Kidney capillary endothelial cell (primary cell): Measurements from ENCODE around the gene PCED1B.
A peak's percentile ranks its signal among the peaks of the same experiment; 100 is the strongest.

ENCODE experiments used
- DNase-seq: peaks from one replicate; pipeline ENCODE4 v3.0.0-alpha.2; 2018; ENCODE audit warnings: low spot score

PCED1B gene

DNA sequence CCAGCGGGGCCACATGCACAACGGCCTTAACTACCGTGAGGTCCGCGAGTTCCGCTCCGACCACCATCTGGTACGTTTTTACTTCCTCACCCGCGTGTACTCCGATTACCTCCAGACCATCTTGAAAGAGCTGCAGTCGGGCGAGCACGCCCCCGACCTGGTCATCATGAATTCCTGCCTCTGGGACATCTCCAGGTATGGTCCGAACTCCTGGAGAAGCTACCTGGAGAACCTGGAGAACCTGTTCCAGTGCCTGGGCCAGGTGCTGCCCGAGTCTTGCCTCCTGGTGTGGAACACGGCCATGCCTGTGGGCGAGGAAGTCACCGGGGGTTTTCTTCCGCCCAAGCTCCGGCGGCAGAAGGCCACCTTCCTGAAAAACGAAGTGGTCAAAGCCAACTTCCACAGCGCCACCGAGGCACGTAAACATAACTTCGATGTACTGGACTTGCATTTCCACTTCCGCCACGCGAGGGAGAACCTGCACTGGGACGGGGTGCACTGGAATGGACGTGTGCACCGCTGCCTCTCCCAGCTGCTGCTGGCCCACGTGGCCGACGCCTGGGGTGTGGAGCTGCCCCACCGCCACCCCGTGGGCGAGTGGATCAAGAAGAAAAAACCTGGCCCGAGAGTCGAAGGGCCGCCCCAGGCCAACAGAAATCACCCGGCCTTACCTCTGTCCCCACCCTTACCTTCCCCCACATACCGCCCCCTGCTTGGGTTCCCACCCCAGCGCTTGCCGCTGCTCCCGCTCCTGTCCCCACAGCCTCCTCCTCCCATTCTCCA lies 156.0 kb downstream of the PCED1B start:
- no peak for DNase-seq

GRCh38 chr12:47236109-47236714 lies 156.8 kb downstream of the PCED1B start:
- peak; percentile 39 for DNase-seq

- no peak for DNase-seq
Observed at GRCh38 chr12:47237751-47238211, 158.4 kb downstream of the PCED1B start.

- no peak for DNase-seq
Observed at GRCh38 chr12:47238669-47239114, 159.3 kb downstream of the PCED1B start.

- DNase-seq: no peak
Observed at GRCh38 chr12:47242426-47242825, 163.0 kb downstream of the PCED1B start.

GRCh38 chr12:47244835-47245234 lies 165.4 kb downstream of the PCED1B start:
- DNase-seq: no peak

DNA sequence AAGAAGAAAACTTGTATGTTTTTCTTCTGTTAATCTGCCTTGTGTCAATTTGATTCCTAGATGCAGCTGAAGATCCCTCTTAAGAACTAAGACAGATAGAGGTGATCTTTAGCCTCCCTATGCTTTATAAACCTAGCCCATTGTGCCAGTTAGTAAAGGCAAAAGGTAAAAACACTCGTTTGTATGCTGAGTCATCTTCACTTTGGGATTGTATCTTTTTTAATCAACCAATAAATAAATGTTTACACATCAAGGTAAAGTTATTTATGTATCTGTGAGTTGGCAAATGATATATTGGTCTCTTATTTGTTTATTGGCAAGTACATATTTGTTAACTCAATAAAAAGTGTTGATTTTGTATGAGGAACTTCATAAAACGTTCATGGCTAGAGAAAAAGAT lies 166.2 kb downstream of the PCED1B start:
- DNase-seq: no peak

DNA sequence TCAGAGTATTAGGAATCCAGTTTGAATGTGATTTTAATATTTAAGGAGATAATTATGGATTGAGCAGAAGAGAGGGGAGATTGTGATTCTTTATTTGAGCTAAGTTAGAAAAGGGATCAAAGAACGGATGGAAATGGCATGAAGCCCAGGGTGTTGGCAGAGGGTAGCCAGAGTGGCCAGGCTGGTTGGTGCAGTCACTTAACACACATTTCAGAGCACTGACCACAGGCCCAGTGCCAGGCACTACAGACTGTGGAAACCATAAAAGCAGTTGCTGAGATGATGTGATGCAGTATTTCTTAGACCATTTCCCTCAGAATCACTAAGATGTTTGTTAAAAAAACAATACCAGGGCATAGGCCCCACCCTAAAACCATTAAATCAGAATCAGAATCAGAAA lies 168.0 kb downstream of the PCED1B start:
- no peak for DNase-seq

- DNase-seq: no peak
Observed at GRCh38 chr12:47249082-47249481, 169.7 kb downstream of the PCED1B start.

GRCh38 chr12:47249719-47250357 lies 170.4 kb downstream of the PCED1B start:
- DNase-seq: no peak

- no peak for DNase-seq
Observed at GRCh38 chr12:47251919-47252318, 172.5 kb downstream of the PCED1B start.

DNA sequence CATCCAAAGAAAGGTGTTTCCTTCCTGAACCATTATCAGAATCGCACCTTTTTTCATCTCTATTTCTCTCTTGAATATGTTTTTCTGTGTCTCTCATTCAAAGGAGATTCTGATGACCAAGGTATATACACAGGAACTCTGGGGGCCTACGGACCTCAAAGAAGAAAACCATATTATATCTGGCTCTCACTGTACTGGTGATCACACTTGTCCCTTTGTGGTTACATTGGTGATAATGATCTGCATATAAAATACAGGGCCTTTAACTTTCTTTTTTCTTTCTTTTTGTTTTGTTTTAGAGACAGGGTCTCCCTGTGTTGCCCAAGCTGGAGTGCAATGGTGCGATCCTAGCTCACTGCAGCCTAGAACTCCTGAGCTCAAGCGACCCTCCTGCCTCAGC lies 185.5 kb downstream of the PCED1B start:
- no peak for DNase-seq

GRCh38 chr12:47265391-47265790 lies 186.0 kb downstream of the PCED1B start:
- no peak for DNase-seq

GRCh38 chr12:47267571-47267970 lies 188.2 kb downstream of the PCED1B start:
- DNase-seq: no peak

GRCh38 chr12:47268501-47269454 lies 189.4 kb downstream of the PCED1B start:
- no peak for DNase-seq

DNA sequence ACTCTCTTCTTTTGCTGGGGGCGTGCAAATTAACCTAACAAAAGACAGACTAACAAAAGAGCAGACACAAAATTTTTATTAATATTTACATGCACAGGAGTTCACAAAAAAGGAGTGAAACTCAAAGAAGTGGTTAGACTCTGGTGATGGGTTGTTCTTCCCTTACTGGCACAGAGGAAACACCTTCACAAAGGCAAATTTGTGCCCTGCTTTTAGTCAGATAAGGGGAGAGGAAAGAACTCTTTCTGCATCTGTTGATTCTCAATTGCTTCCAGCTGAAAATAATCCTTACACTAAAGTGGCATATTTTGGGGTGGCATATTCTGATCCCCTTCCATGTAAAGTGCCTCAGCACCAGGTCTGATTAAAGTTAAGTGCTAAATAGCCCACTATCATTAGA lies 190.5 kb downstream of the PCED1B start:
- no peak for DNase-seq

DNA sequence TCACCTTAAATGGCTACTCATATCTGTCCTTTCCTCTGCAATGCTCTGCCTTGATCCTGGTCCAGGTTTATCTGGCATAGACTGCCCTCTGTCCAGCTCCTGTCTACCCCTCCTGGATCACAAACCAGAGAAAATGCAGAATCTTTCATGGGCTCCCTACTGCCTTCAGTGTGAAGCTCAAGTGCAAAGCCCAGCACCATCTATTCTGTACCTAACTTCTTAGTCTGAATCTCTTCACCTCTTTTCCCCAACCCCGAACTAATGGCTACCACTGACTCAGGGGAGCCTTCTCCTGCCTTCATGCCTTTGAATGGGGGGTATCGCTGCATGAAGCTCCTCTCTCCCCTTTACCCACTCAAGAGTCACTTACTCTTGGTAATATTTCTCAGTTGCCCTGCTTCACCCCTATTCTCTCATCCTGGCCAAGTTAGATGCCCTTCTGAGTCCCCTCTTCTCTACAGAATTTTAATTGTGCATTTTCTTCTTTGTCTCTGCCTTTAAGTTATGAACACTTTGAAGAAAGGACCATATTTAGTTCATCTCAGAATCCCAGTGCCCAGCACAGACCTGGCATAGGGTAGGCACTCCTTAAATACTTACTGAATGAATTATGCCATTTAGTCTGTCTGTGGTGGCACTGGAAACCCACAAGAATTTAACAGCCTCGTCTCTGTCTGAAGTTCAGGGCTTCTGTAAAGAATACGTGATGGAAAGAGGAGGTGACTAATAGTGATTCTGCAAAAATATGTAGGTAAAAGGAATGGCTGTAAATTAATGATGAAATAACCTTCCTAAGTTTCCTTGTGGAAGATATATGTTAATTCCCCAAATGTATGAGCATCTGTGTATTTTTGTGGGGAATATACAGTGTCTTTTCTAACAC lies 191.6 kb downstream of the PCED1B start:
- DNase-seq: no peak

GRCh38 chr12:47271800-47272239 lies 192.4 kb downstream of the PCED1B start:
- DNase-seq: no peak

DNA sequence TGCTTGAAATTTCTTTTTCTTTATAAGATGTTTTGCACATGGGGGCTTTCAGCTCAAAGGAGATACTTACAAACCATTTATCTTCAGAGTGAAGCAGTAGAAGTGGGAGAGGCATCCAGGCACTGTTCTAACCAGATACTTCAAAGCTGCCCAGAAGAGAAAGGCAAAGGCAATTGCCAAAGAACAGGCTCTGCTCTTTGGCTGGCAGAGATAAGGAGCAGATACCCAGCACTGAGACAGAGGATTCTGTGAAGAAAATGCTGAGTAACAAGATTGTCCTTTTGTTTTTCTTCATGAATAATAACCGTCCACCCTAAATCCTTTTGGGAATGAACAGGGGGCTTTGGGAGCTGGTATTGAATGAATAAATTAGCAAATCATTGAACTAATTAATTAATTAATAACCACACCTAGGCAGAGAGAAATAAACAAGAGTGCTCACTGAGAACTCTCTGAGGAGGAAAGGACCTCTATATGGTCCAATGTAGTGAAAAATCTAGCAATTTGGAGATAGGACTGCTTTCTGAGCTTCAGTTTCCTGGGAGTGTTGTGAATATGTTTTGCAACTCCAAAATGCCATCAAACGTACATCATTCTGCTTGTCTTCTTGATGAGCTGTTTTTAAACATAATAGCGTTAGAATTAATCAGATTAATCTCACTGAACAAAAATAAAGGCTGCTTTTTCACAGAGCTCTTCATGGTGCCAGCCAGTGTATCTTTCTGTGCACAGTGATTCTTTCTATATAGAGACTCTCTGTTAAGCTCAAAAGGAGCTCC lies 193.2 kb downstream of the PCED1B start:
- DNase-seq: no peak

GRCh38 chr12:47273191-47273626 lies 193.8 kb downstream of the PCED1B start:
- DNase-seq: no peak
